ENCODE measurements around the gene PDE6B. TPM values are rescaled to one million over a fixed set of nuclear protein-coding genes. Genes with fewer than 3 reads are reported as not detected.

The PDE6B gene
- total RNA-seq, 2 experiments from 2014 or later = 8.7 to 11.4 TPM

GRCh38 chr4:620851-621261 is 4.5 kb upstream of the PDE6B start:
- ChIA-PET POLR2A (no interaction called here), CTCF (no interaction called here)

- POLR2A ChIA-PET = no interaction called here
- CTCF ChIA-PET = no interaction called here
Observed at GRCh38 chr4:621296-622070, 3.9 kb upstream of the PDE6B start.

DNA sequence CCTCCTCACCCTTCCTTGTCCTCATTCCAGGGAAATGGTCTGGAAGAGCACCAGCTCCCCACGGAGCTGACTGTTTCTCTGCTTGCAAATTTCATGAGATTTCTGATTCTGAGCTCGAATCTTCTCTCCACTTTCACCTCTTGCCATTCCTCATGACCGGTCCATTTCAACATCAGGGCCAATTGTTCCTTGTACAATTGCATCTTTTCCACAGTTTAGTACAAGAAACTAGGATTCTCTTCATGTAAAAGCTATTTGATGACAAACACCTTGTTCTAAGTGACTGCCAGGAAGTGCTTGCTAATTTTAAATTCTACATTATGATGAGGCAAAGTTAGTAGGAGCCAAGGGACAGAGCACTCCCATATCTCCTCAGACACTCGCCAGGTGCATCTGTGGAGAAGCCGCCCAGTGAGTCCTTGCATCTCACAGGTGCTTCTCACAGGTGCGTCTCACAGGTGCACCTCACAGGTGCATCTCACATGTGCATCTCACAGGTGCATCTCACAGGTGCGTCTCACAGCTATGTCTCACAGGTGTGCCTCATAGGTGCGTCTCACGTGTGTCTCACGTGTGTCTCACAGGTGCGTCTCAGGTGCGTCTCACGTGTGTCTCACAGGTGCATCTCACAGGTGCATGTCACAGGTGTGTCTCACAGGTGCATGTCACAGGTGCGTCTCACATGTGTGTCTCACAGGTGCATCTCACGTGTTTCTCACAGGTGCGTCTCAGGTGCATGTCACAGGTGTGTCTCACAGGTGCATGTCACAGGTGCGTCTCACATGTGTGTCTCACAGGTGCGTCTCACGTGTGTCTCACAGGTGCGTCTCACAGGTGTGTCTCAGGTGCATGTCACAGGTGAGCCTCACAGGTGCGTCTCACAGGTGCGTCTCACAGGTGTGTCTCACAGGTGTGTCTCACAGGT is 3.0 kb upstream of the PDE6B start:
- CTCF ChIA-PET = no interaction called here
- POLR2A ChIA-PET = no interaction called here

DNA sequence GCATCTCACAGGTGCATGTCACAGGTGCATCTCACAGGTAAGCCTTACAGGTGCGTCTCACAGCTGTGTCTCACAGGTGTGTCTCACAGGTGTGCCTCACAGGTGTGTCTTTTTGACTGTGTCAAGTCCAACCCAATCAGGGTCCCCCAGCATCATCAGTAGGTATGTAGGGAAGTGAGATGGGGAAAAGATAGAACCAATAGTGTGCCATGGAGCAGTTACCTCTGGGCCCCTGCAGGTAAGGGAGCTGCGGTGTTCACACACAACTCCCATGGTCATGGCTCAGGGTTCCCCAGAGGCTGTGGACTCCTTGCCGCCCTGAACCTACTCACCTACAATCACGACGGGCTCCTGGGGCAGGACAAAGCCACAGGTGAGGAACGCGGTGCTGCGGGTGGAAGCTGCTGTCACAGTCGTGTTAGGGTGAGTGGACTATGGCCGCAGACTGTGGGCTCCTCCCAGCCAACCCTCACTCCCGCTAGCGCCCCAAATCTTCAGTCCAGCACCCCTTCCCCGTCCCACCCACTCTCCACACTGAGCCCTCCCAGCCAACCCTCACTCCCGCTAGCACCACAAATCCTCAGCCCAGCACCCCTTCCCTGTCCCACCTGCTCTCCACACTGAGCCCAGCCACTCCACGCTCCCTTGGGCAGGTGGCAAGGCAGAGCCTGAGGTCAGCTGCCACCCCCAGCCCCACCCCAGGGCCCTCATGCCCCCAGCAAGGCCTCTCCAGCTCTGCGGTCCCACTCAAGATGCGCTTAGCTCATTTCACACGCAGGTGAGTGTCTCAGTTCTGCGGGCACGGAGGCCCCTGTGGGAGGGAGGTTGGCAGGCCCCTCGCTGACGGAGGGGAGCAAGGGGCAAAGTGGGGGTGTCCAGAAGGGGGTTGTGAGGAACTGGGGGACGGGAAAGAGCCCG is 2.1 kb upstream of the PDE6B start:
- ChIA-PET POLR2A (no interaction called here), CTCF (no interaction called here)

- CTCF ChIA-PET = no interaction called here
Observed at GRCh38 chr4:623914-624566, 1.3 kb upstream of the PDE6B start.

GRCh38 chr4:625631-626161 is 323 bp downstream of the PDE6B start:
- CTCF ChIA-PET = no interaction called here
- POLR2A ChIA-PET = no interaction called here

More at GRCh38 chr4:623914-624566, 1.3 kb upstream of the PDE6B start:
- POLR2A ChIA-PET = no interaction called here

- POLR2A ChIA-PET = no interaction called here
- CTCF ChIA-PET = no interaction called here
Observed at GRCh38 chr4:626201-627091, 1.1 kb downstream of the PDE6B start.

GRCh38 chr4:627347-628125 is 2.2 kb downstream of the PDE6B start:
- CTCF ChIA-PET = no interaction called here
- POLR2A ChIA-PET = no interaction called here

DNA sequence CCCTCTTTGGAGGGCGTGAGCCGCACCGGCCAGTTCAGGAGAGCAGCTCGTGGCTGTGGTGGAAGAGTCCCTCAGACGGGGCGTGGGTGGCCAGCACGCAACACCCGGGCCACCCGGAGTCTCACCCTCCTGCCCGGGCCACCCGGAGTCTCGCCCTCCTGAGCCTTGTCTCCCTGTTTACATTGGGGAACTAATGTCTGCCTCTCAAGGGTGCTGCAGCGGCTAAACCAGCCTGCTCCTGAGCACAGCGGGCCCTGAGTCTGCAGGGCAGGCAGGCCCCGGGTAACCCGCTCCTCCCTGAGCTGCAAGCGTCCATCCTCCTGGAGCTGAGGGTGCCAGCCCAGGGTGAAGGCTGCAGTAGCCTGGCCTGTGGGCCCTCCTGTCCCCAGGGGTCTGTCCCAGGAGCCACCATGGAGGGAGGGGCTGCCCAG is 3.0 kb downstream of the PDE6B start:
- CTCF ChIA-PET = no interaction called here

GRCh38 chr4:628821-629635 is 3.7 kb downstream of the PDE6B start:
- CTCF ChIA-PET = no interaction called here
- POLR2A ChIA-PET = no interaction called here

More for the DNA sequence above, 3.0 kb downstream of the PDE6B start:
- POLR2A ChIA-PET = no interaction called here

- ChIA-PET POLR2A (no interaction called here), CTCF (no interaction called here)
Observed at GRCh38 chr4:629636-629914, 4.2 kb downstream of the PDE6B start.

DNA sequence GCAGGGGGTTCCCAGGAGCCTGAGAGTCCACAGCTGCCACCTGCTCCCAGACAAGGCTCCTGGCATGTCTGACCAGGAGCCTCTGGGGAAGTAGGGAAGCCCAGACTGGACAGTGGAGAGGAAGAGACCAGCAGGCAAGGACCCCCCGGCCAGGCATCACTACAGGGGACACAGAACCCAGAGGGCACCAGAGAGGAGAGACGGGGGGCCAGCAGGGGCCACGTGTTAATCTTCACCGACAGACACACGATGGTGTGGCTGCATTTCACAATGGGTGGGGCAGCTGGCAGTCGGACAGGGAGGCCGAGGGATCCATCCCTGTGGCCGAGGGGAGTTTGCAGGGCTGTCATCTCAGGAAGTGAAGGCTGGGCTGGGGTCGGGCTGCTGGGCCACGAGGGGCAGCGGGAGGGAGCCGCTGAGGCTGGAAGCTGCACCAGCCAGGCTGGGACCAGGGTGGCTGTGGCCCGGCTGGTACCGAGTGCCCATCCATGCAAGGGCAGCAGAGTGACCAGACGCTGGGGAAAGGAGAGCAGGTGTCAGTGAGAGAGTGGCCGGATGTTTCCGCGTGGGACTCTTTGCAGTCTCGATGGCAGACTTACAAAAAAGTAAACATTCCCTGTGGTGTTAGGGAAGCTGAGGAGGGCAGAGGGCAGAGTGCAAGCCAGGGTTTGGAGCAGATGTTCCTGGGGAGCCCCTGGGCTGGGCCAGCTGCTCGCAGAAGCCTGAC is 4.7 kb downstream of the PDE6B start:
- ChIA-PET CTCF (no interaction called here), POLR2A (no interaction called here)

DNA sequence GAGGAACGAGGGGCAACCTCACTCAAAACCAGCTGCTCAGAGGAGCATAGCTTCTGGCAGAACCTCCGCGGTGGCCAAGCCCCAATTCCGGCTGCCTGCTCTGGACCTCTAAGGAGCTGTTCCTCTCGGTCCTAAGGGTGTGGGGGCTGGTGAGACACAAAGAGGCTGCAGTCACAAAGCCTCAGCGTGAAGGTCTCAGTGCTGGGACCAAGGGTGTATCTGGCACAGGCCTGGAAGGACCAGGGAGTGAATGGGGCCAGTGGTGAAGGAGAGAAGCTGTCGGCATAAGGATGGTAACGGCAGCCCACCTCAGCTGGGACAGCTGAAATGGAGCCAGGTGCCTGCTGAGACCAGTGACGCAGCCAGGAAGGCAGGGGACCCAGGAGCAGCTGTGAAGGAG is 5.3 kb downstream of the PDE6B start:
- ChIA-PET POLR2A (no interaction called here), CTCF (no interaction called here)

DNA sequence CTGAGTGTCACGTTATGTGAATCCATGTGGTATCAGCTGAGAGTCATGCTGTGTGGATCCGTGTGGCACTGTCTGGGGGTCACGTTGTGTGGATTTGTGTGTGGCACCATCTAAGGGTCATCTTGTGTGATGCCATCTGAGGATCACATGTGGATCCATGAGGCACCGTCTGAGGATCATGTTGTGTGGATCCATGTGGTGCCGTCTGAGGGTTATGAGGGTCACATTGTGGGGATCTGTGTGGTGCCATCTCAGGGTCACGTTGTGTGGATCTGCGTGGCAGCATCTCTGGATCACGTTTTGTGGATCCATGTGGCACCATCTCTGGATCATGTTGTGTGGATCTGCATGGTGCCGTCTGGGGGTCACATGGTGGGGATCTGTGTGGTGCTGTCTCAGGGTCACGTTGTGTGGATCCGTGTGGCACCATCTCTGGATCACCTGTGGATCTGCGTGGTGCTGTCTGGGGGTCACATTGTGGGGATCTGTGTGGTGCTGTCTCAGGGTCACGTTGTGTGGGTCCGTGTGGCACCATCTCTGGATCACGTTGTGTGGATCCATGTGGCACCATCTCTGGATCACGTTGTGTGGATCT is 6.9 kb downstream of the PDE6B start:
- POLR2A ChIA-PET = no interaction called here
- CTCF ChIA-PET = no interaction called here

- CTCF ChIA-PET = no interaction called here
- POLR2A ChIA-PET = no interaction called here
Observed at GRCh38 chr4:632926-633325, 7.6 kb downstream of the PDE6B start.

DNA sequence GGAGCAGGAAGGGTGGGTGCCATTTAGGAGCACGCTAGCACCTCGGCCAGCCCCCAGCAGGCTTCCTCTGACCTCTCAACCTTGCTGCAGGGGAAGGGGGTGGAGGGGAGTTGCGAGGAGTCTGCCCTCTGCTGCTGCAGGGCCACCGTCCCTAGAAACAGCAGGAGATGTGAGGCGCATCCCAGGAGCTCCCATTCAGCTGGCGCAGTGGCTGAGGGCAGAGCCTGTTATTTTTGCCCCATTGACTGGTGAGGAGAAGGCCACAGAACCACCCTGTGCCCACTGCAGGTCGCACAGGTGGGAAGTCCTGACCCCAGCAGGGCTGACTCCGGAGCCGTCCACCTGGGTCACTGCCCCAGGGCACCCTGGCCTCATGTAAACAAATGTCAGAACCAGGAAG is 8.0 kb downstream of the PDE6B start:
- ChIA-PET CTCF (no interaction called here), POLR2A (no interaction called here)

Data from activated CD8-positive, alpha-beta memory T cell treated with anti-CD3 and anti-CD28 coated beads for 36 hours (primary cell).